ENCODE measurements around the gene ZNF211. TPM values are rescaled to one million over a fixed set of nuclear protein-coding genes. Genes with fewer than 3 reads are reported as not detected.

ZNF211 gene
- total RNA-seq, 1 experiment from 2014 or later, result 10.2 TPM

DNA sequence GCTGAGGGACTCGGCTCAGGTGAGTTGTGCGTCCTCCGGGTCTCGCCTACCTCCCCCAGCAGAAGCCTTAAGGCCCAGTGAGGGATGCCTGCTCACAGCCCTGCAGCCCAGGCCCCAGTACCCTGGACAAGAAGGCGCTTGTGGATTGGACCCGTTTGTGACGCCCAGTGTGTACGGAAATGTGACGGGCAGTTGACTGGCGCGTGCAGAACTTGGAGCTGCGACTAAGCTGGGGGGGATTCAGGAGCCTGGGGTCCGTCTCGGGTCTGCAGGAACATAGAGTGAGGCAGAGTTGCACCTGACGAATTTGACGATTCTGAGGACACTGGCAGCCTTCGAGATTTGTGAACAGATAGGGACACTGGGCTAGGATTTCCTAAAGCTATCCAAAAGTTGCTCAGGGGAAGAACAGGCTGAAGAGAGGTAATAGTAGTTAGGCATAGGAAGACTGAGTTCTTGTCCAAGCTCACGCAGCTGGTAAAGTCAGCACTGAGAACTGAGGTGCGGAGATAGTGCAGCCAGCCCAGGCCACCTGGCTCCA is 49.3 kb downstream of the ZNF211 start:
- Mint-ChIP-seq H3K9me3 (ENCODE audit: low read depth, unreplicated experiment) (peaks cover 36% of the 10 kb centered on the region), H3K4me1 (ENCODE audit: low read depth, unreplicated experiment) (peaks cover 19% of the 10 kb centered on the region), H3K4me3 (ENCODE audit: low read depth, unreplicated experiment) (peak overlapping the region; percentile 84), H3K36me3 (ENCODE audit: insufficient read depth, unreplicated experiment) (peaks cover 48% of the 10 kb centered on the region), H3K27me3 (ENCODE audit: unreplicated experiment) (no peaks in the 10 kb centered on the region), H3K27ac (ENCODE audit: unreplicated experiment) (peak overlapping the region; percentile 37)
- TF ChIP-seq, protein P1, sequence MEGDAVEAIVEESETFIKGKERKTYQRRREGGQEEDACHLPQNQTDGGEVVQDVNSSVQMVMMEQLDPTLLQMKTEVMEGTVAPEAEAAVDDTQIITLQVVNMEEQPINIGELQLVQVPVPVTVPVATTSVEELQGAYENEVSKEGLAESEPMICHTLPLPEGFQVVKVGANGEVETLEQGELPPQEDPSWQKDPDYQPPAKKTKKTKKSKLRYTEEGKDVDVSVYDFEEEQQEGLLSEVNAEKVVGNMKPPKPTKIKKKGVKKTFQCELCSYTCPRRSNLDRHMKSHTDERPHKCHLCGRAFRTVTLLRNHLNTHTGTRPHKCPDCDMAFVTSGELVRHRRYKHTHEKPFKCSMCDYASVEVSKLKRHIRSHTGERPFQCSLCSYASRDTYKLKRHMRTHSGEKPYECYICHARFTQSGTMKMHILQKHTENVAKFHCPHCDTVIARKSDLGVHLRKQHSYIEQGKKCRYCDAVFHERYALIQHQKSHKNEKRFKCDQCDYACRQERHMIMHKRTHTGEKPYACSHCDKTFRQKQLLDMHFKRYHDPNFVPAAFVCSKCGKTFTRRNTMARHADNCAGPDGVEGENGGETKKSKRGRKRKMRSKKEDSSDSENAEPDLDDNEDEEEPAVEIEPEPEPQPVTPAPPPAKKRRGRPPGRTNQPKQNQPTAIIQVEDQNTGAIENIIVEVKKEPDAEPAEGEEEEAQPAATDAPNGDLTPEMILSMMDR (IDR thresholded peaks at IDR 0.05; ENCODE audit: unreplicated experiment), result no peak
- no TSS peak for BruUV-seq (replicated peaks)
- CTCF ChIA-PET, result interaction anchor here (0.6 to 1.2 kb wide), 6 partner anchors 65 to 1200 kb away, joined by 3 to 6 read pairs (median 3); partner anchors contain the start of genes ZNF419 and ZNF552
- no peak for DNase-seq
- intact Hi-C loops (cut with micrococcal nuclease; ENCODE audit: unreplicated experiment), result loop anchor here (10.0 kb wide), 1 partner anchor 133 kb away; the partner anchor contains the start of gene ZNF552

DNA sequence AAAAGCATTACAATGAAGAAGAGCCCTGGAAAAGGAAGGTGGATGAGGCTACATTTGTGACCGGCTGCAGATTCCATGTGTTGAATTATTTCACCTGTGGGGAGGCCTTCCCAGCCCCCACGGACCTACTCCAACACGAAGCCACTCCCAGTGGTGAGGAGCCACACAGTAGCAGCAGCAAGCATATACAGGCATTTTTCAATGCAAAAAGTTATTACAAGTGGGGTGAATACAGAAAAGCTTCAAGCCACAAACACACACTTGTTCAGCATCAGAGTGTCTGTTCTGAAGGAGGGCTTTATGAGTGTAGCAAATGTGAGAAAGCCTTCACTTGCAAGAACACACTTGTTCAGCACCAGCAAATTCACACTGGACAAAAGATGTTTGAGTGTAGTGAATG is 53.8 kb downstream of the ZNF211 start:
- H3K27ac Mint-ChIP-seq (ENCODE audit: unreplicated experiment), result no peak overlapping the region
- H3K4me1 Mint-ChIP-seq (ENCODE audit: low read depth, unreplicated experiment), result peaks cover 19% of the 10 kb centered on the region
- H3K9me3 Mint-ChIP-seq (ENCODE audit: low read depth, unreplicated experiment), result peaks cover 31% of the 10 kb centered on the region
- intact Hi-C loops (cut with micrococcal nuclease; ENCODE audit: unreplicated experiment), result loop anchor here (10.0 kb wide), 1 partner anchor 128 kb away; the partner anchor contains the start of gene ZNF552
- peaks cover 54% of the 10 kb centered on the region for H3K36me3 Mint-ChIP-seq (ENCODE audit: insufficient read depth, unreplicated experiment)
- no peaks in the 10 kb centered on the region for H3K27me3 Mint-ChIP-seq (ENCODE audit: unreplicated experiment)
- no peak for DNase-seq
- CTCF ChIA-PET, result no interaction called here
- TF ChIP-seq, protein P1 (IDR thresholded peaks at IDR 0.05; ENCODE audit: unreplicated experiment), result no peak
- BruUV-seq (replicated peaks), result no TSS peak
- H3K4me3 Mint-ChIP-seq (ENCODE audit: low read depth, unreplicated experiment), result no peak overlapping the region

DNA sequence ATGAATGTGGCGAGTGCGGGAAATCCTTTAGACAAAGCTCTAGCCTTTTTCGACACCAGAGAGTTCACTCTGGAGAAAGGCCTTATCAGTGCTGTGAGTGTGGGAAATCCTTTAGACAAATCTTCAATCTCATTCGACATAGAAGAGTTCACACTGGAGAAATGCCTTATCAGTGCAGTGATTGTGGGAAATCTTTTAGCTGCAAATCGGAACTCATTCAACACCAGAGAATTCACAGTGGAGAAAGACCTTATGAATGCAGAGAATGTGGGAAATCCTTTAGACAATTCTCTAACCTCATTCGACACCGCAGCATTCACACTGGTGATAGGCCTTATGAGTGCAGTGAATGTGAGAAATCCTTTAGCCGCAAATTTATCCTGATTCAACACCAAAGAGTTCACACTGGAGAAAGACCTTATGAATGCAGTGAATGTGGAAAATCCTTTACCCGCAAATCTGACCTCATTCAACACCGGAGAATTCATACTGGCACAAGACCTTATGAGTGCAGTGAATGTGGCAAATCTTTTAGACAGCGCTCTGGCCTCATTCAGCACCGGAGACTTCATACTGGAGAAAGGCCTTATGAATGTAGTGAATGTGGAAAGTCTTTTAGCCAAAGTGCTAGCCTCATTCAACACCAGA is 54.5 kb downstream of the ZNF211 start:
- no peak overlapping the region for H3K27ac Mint-ChIP-seq (ENCODE audit: unreplicated experiment)
- peaks cover 28% of the 10 kb centered on the region for H3K9me3 Mint-ChIP-seq (ENCODE audit: low read depth, unreplicated experiment)
- peaks cover 14% of the 10 kb centered on the region for H3K4me1 Mint-ChIP-seq (ENCODE audit: low read depth, unreplicated experiment)
- CTCF ChIA-PET, result no interaction called here
- H3K27me3 Mint-ChIP-seq (ENCODE audit: unreplicated experiment), result no peaks in the 10 kb centered on the region
- DNase-seq, result no peak
- BruUV-seq (replicated peaks), result no TSS peak
- intact Hi-C loops (cut with micrococcal nuclease; ENCODE audit: unreplicated experiment), result loop anchor here (10.0 kb wide), 1 partner anchor 127 kb away; the partner anchor contains the start of gene ZNF552
- TF ChIP-seq, protein P1 (IDR thresholded peaks at IDR 0.05; ENCODE audit: unreplicated experiment), result no peak
- H3K4me3 Mint-ChIP-seq (ENCODE audit: low read depth, unreplicated experiment), result no peak overlapping the region
- H3K36me3 Mint-ChIP-seq (ENCODE audit: insufficient read depth, unreplicated experiment), result peaks cover 47% of the 10 kb centered on the region

DNA sequence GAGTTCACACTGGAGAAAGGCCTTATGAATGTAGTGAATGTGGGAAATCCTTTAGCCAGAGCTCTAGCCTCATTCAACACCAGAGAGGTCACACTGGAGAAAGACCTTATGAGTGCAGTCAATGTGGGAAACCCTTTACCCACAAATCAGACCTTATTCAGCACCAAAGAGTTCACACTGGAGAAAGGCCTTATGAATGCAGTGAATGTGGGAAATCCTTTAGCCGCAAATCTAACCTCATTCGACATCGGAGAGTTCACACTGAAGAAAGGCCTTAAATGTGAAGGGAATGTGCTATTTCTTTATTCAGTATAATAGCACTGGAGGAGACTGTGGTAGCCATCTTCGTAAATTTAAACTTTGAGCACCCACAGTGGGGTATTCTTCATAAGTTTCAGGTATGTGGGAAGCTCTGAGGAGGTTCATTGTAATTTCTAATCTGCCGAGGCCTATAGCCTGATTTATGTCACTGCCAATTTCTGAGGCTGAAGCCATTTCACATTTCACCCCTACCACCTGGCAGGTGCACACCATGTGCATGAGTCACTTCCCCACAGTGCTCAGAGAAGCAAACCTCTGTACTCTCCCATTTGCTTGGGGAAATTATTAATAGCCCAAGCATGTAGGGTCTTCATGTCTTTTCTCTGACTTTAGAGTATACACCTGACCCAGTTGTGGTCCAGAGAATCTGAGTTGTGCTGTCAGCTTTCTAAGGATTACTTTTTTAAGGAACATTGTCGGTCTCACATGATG is 55.2 kb downstream of the ZNF211 start:
- TF ChIP-seq, protein P1 (IDR thresholded peaks at IDR 0.05; ENCODE audit: unreplicated experiment), result no peak
- Mint-ChIP-seq H3K27ac (ENCODE audit: unreplicated experiment) (no peak overlapping the region), H3K4me1 (ENCODE audit: low read depth, unreplicated experiment) (peaks cover 7% of the 10 kb centered on the region), H3K4me3 (ENCODE audit: low read depth, unreplicated experiment) (no peak overlapping the region), H3K9me3 (ENCODE audit: low read depth, unreplicated experiment) (peaks cover 24% of the 10 kb centered on the region), H3K27me3 (ENCODE audit: unreplicated experiment) (no peaks in the 10 kb centered on the region), H3K36me3 (ENCODE audit: insufficient read depth, unreplicated experiment) (peaks cover 44% of the 10 kb centered on the region)
- no TSS peak for BruUV-seq (replicated peaks)
- CTCF ChIA-PET, result no interaction called here
- intact Hi-C loops (cut with micrococcal nuclease; ENCODE audit: unreplicated experiment), result loop anchor here (10.0 kb wide), 1 partner anchor 127 kb away; the partner anchor contains the start of gene ZNF552
- no peak for DNase-seq

All from Calu3 (cell line).